GM23338 (cell line): Measurements from ENCODE around the gene UAP1. TPM values are rescaled to one million over a fixed set of nuclear protein-coding genes. Genes with fewer than 3 reads are reported as not detected.
A peak's percentile ranks its signal among the peaks of the same experiment; 100 is the strongest.

Experiments used
- ATAC-seq: fragments of 200-7000 bp; cut with Tn5 transposase; 3 replicates; pipeline ENCODE4 v1.9.1; 2020
- DNase-seq: peaks from one replicate; pipeline ENCODE4 v3.0.0-alpha.2; 2015; ENCODE audit warnings: low spot score
- H2AFZ ChIP-seq: fragments of 200-600 bp; sonication (generic); 2 replicates; pipeline ENCODE4 v1.8.0; 2016; ENCODE audit warnings: antibody characterized with exemption, mild to moderate bottlenecking, moderate library complexity
- H3F3A ChIP-seq: fragments of 200-600 bp; sonication (generic); replicated peaks from 2 replicates; pipeline ENCODE4 v1.8.0; 2017; ENCODE audit warnings: antibody characterized with exemption, mixed run types, low read depth
- H3K27ac ChIP-seq: fragments of 200-600 bp; sonication (generic); 2 replicates; pipeline ENCODE4 v1.6.1; 2016; ENCODE audit warnings: low read depth
- H3K27me3 ChIP-seq: fragments of 200-600 bp; sonication (generic); 2 replicates; pipeline ENCODE4 v1.8.0; 2016; ENCODE audit warnings: mild to moderate bottlenecking, mixed run types, moderate library complexity; ENCODE audit not compliant: insufficient read depth
- H3K36me3 ChIP-seq: fragments of 200-600 bp; sonication (generic); 2 replicates; pipeline ENCODE4 v1.8.0; 2016; ENCODE audit warnings: mild to moderate bottlenecking; ENCODE audit not compliant: insufficient read depth
- H3K4me1 ChIP-seq: fragments of 200-600 bp; sonication (generic); 2 replicates; pipeline ENCODE4 v1.8.0; 2016; ENCODE audit warnings: mild to moderate bottlenecking, moderate library complexity; ENCODE audit not compliant: insufficient read depth
- H3K4me2 ChIP-seq: fragments of 200-600 bp; sonication (generic); 2 replicates; pipeline ENCODE4 v1.7.1; 2017; ENCODE audit warnings: mixed run types
- H3K4me3 ChIP-seq: fragments of 200-600 bp; sonication (generic); 2 replicates; pipeline ENCODE4 v1.6.1; 2016; ENCODE audit warnings: mixed run types
- H3K79me2 ChIP-seq: fragments of 200-600 bp; sonication (generic); replicated peaks from 2 replicates; pipeline ENCODE4 v1.8.0; 2017; ENCODE audit warnings: mild to moderate bottlenecking; ENCODE audit not compliant: insufficient read depth
- H3K9me2 ChIP-seq: fragments of 200-600 bp; sonication (generic); 2 replicates; pipeline ENCODE4 v1.8.0; 2017; ENCODE audit not compliant: insufficient read depth
- H4K20me1 ChIP-seq: fragments of 200-600 bp; sonication (generic); replicated peaks from 2 replicates; pipeline ENCODE4 v1.8.0; 2017; ENCODE audit warnings: mild to moderate bottlenecking; ENCODE audit not compliant: insufficient read depth
- H3K27ac Mint-ChIP-seq: 2 replicates; pipeline ENCODE4 v1.8.0; 2020; ENCODE audit warnings: inconsistent platforms, mild to moderate bottlenecking, moderate library complexity, mixed read lengths
- H3K27me3 Mint-ChIP-seq: 3 replicates; pipeline ENCODE4 v1.8.0; 2022; ENCODE audit warnings: low read depth, mild to moderate bottlenecking, moderate library complexity, mixed read lengths, inconsistent platforms; ENCODE audit not compliant: insufficient read depth, poor library complexity
- H3K36me3 Mint-ChIP-seq: 3 replicates; pipeline ENCODE4 v1.8.0; 2021; ENCODE audit warnings: low read depth, mild to moderate bottlenecking, inconsistent platforms, moderate library complexity, mixed read lengths
- H3K4me1 Mint-ChIP-seq: 3 replicates; pipeline ENCODE4 v1.8.0; 2020; ENCODE audit warnings: mild to moderate bottlenecking, inconsistent platforms, mixed read lengths
- H3K4me3 Mint-ChIP-seq: 3 replicates; pipeline ENCODE4 v1.8.0; 2021; ENCODE audit warnings: moderate library complexity, mild to moderate bottlenecking, inconsistent platforms, mixed read lengths
- H3K9me3 Mint-ChIP-seq: 3 replicates; pipeline ENCODE4 v1.8.0; 2020; ENCODE audit warnings: moderate library complexity, mild to moderate bottlenecking, inconsistent platforms, mixed read lengths
- CREB1 ChIP-seq: fragments of 250-450 bp; sonication (Bioruptor Pico); IDR thresholded peaks from 2 replicates; pipeline ENCODE4 v1.5.0; 2020; ENCODE audit warnings: low read depth, mild to moderate bottlenecking, moderate library complexity
- CTCF ChIP-seq, 2 experiments: fragments of 200-600 bp in 1 of 2; sonication (generic) in 1 of 2; conservative IDR thresholded peaks; 2 replicates each; pipeline versions ENCODE4 v1.5.1 to v1.6.1; 2016 to 2017; ENCODE audit warnings: antibody characterized with exemption in 2 of 2, low read depth in 2 of 2, mild to moderate bottlenecking in 2 of 2, moderate library complexity in 1 of 2
- ETS1 ChIP-seq: IDR thresholded peaks from 2 replicates; pipeline ENCODE4 v1.6.1; 2016; ENCODE audit warnings: antibody characterized with exemption
- EZH2 ChIP-seq: fragments of 200-600 bp; sonication (generic); IDR thresholded peaks from one replicate; pipeline ENCODE4 v1.8.0; 2017; ENCODE audit warnings: antibody characterized with exemption, mild to moderate bottlenecking, low read depth; ENCODE audit not compliant: unreplicated experiment
- EZH2phosphoT487 ChIP-seq: fragments of 200-600 bp; sonication (generic); IDR thresholded peaks from one replicate; pipeline ENCODE4 v1.8.1; 2018; ENCODE audit warnings: antibody characterized with exemption; ENCODE audit not compliant: unreplicated experiment
- NANOG ChIP-seq: IDR thresholded peaks from 2 replicates; pipeline ENCODE4 v1.6.1; 2016; ENCODE audit warnings: antibody characterized with exemption, borderline replicate concordance
- REST ChIP-seq: IDR thresholded peaks from one replicate; pipeline ENCODE4 v1.6.1; 2018; ENCODE audit warnings: antibody characterized with exemption; ENCODE audit not compliant: unreplicated experiment
- STAT1 ChIP-seq: IDR thresholded peaks from one replicate; pipeline ENCODE4 v1.6.1; 2016; ENCODE audit warnings: antibody characterized with exemption; ENCODE audit not compliant: unreplicated experiment
- ZNF114 ChIP-seq: fragments of 250-450 bp; sonication (Bioruptor Pico); IDR thresholded peaks from 2 replicates; pipeline ENCODE4 v1.5.0; 2020; ENCODE audit warnings: mild to moderate bottlenecking, moderate library complexity
- ZNF331 ChIP-seq: fragments of 250-450 bp; sonication (Bioruptor Pico); IDR thresholded peaks from 2 replicates; pipeline ENCODE4 v1.5.0; 2020; ENCODE audit warnings: low read depth, mild to moderate bottlenecking, moderate library complexity
- polyA plus RNA-seq: library from polyadenylated mRNA; unstranded; fragments of >200 nt; fragmentation: Nextera tagmentation; extraction: Ambion mirVana; gene quantifications from 2 replicates; pipeline ENCODE4 v1.2.1, GENCODE V29; 2016
- total RNA-seq: library from RNA; depleted of rRNA; stranded (reverse); fragments of >200 nt; shearing (Covaris generic); gene quantifications from 2 replicates; pipeline ENCODE4 v1.2.3, GENCODE V29; 2014

Gene UAP1
- total and polyA plus RNA-seq, 2 experiments from 2014 or later: 26.7 to 33.3 TPM

GRCh38 chr1:162562470-162562828, 927 bp downstream of the UAP1 start (continued):
- TF ChIP-seq ZNF331 (no peak), NANOG (no peak), EZH2 (no peak), ETS1 (no peak)

- H3K27ac Mint-ChIP-seq: no peak overlapping the region
- ATAC-seq (no peak), DNase-seq (no peak)
- TF ChIP-seq CREB1 (CRISPR knock-in tag) (no peak), EZH2 (no peak), CTCF (conservative IDR thresholded peaks at IDR 0.05; ENCODE audit: low read depth in 2 of 2) (0 out of 4 replicates have a peak, but pooled peaks of 1 of the 2 experiments have one; percentile 20)
- Histone ChIP-seq H2AFZ (no peak overlapping the region), H4K20me1 (peaks cover 13% of the 10 kb centered on the region), H3K79me2 (peaks cover 60% of the 10 kb centered on the region), H3K4me3 (no peak overlapping the region), H3K27me3 (peaks cover 8% of the 10 kb centered on the region; the same call in 1 of the 2 replicates), H3K27ac (no peak overlapping the region), H3K9me2 (no peaks in the 10 kb centered on the region), H3K4me2 (no peak overlapping the region), H3K36me3 (no peaks in the 10 kb centered on the region), H3K4me1 (peaks cover 9% of the 10 kb centered on the region; the same call in 1 of the 2 replicates), H3F3A (no peaks in the 10 kb centered on the region)
- H3K27me3 Mint-ChIP-seq: peaks cover 4% of the 10 kb centered on the region
- H3K9me3 Mint-ChIP-seq: no peaks in the 10 kb centered on the region
- peaks cover 3% of the 10 kb centered on the region; the same call in 2 of the 3 replicates for H3K36me3 Mint-ChIP-seq
- H3K4me1 Mint-ChIP-seq: peaks cover 18% of the 10 kb centered on the region; the same call in 2 of the 3 replicates
- H3K4me3 Mint-ChIP-seq: no peak overlapping the region
These were observed 3.3 kb downstream of the UAP1 start for GRCh38 chr1:162564762-162565218.

- Mint-ChIP-seq H3K4me3 (no peak overlapping the region), H3K27me3 (peaks cover 4% of the 10 kb centered on the region), H3K27ac (no peak overlapping the region), H3K4me1 (peaks cover 15% of the 10 kb centered on the region; the same call in 2 of the 3 replicates), H3K9me3 (no peaks in the 10 kb centered on the region), H3K36me3 (peaks cover 3% of the 10 kb centered on the region; the same call in 2 of the 3 replicates)
- H3K36me3 ChIP-seq: no peaks in the 10 kb centered on the region
- no peaks in the 10 kb centered on the region for H3K9me2 ChIP-seq
- H4K20me1 ChIP-seq: peaks cover 13% of the 10 kb centered on the region
- peaks cover 9% of the 10 kb centered on the region; the same call in 1 of the 2 replicates for H3K4me1 ChIP-seq
- ATAC-seq (no peak), DNase-seq (no peak)
- peaks cover 8% of the 10 kb centered on the region; the same call in 1 of the 2 replicates for H3K27me3 ChIP-seq
- no peak overlapping the region for H3K4me3 ChIP-seq
- no peaks in the 10 kb centered on the region for H3F3A ChIP-seq
- H3K4me2 ChIP-seq: no peak overlapping the region
- H3K79me2 ChIP-seq: peaks cover 60% of the 10 kb centered on the region
- no peak overlapping the region for H2AFZ ChIP-seq
- no peak overlapping the region for H3K27ac ChIP-seq
- no peak for TF ChIP-seq CTCF (conservative IDR thresholded peaks at IDR 0.05; ENCODE audit: low read depth in 2 of 2)
- no peak for TF ChIP-seq ZNF114 (CRISPR knock-in tag)
- TF ChIP-seq STAT1: no peak
- no peak for TF ChIP-seq REST
- TF ChIP-seq EZH2phosphoT487: no peak
- no peak for TF ChIP-seq ZNF331
- no peak for TF ChIP-seq EZH2
- no peak for TF ChIP-seq NANOG
- TF ChIP-seq CREB1 (CRISPR knock-in tag): no peak
These were observed 3.9 kb downstream of the UAP1 start for GRCh38 chr1:162565460-162565859.
